Left renal cortex interstitium (tissue), 4 donors: ENCODE data around the gene LRP1. TPM values are rescaled to one million over a fixed set of nuclear protein-coding genes. Genes with fewer than 3 reads are reported as not detected.

Experiments
- DNase-seq, 4 donors: peaks; one replicate each; pipeline ENCODE4 v3.0.0-alpha.2; 2013; ENCODE audit warnings: low read depth in 4 of 4, low spot score in 2 of 4, missing footprints in 1 of 4
- polyA plus RNA-seq, 4 donors: library from polyadenylated mRNA; unstranded; fragments of 120-200 nt; gene quantifications; one replicate each; pipeline ENCODE4 v1.2.1, GENCODE V29; 2013; ENCODE audit not compliant: insufficient read length in 4 of 4

LRP1 gene
- polyA plus RNA-seq, 4 donors, result 60.8 to 93.7 (median 83.9) TPM

GRCh38 chr12:57204454-57204853, 76.2 kb downstream of the LRP1 start:
- DNase-seq, result no peak

GRCh38 chr12:57205186-57205585, 76.9 kb downstream of the LRP1 start:
- no peak for DNase-seq

GRCh38 chr12:57205931-57206330, 77.6 kb downstream of the LRP1 start:
- DNase-seq, result no peak

GRCh38 chr12:57207731-57208630, 79.7 kb downstream of the LRP1 start:
- DNase-seq, result no peak

- DNase-seq, result no peak
Measured at GRCh38 chr12:57208631-57209282, 80.5 kb downstream of the LRP1 start.

- DNase-seq, result no peak
Measured at GRCh38 chr12:57209916-57210315, 81.6 kb downstream of the LRP1 start.

- no peak for DNase-seq
Measured at GRCh38 chr12:57210461-57210860, 82.2 kb downstream of the LRP1 start.

- DNase-seq, result no peak
Measured at GRCh38 chr12:57210926-57211692, 82.8 kb downstream of the LRP1 start.

- no peak for DNase-seq
Measured at GRCh38 chr12:57211791-57212700, 83.8 kb downstream of the LRP1 start.

- no peak for DNase-seq
Measured at GRCh38 chr12:57212701-57213057, 84.4 kb downstream of the LRP1 start.

- peak in 3 of 4 donors; percentile 71 to 79 (median 74) for DNase-seq
Measured at GRCh38 chr12:57213058-57213715, 84.9 kb downstream of the LRP1 start.

GRCh38 chr12:57213763-57214397, 85.6 kb downstream of the LRP1 start:
- DNase-seq, result no peak

GRCh38 chr12:57214398-57214781, 86.1 kb downstream of the LRP1 start:
- DNase-seq, result no peak

- no peak for DNase-seq
Measured at GRCh38 chr12:57215065-57215464, 86.8 kb downstream of the LRP1 start.

- DNase-seq, result no peak
Measured at GRCh38 chr12:57215668-57216013, 87.4 kb downstream of the LRP1 start.

- DNase-seq, result no peak
Measured at GRCh38 chr12:57216014-57216911, 88.0 kb downstream of the LRP1 start, which contains the start of gene NXPH4. TSS of gene NXPH4 (plus strand) at chr12:57216794. CDS start at chr12:57216970, 176 bp downstream.

- no peak for DNase-seq
Measured at GRCh38 chr12:57216921-57217879, 88.9 kb downstream of the LRP1 start.
